Activated gamma-delta T cell treated with Interleukin-2 at 50 U/mL for 16 hours (primary cell): ENCODE data around the gene DCAF8.
A peak's percentile ranks its signal among the peaks of the same experiment; 100 is the strongest.

Experiments
- DNase-seq: peaks from one replicate; pipeline ENCODE4 v3.0.0-alpha.2; 2020

The DCAF8 gene

DNA sequence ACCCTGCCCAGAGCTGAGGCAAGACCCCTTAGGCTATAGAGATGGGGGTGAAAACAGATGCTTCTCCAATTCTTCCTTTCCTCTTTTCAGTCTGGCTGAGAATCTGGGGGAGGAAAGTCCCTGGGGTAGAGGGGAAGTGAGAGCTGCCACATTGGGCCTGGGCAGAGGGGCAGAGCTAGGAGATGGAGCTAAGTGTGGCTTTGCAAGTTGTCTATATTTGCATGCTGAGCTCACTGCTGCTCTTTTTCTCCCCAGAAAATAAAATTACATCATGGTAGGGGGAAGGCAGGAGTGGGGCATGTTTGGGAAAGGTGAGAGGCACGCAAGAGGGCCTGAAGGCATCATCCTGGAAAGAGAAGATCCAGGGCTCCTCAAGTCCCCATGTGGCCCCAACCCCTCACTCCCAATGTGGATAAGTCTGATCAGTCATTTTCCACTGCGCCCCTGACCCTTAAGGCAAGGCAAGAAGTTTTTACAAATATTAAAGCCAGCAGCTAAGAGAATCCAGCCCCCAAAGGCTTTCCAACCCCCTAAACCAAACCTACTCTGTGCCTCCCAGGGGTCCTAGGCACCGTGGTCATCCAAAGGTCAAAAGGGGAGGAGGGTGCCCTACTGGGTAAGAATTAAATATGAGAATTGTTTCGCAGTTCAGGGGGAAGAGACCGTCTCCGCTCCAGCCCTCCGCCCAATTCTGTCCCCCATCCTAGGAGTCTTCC is 57.7 kb downstream of the DCAF8 start:
- DNase-seq = no peak

DNA sequence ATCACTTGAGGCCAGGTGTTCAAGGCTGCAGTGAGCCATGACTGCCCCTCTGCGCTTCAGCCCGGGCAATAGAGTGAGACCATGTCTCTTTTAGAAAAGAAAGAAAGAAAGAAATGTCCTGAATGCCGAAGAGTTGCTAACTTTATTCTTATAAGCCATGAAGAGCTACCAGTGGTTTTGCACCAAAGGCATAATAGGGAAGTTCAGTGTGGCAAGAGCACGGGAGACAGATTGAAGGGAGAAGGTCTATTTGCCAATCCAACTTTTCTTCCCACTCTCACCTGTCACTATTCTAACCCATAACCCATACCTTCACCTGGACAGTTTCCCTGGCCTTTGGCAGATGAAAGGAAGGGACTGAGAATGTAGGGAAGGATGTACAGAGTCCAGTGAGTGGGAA is 61.6 kb downstream of the DCAF8 start:
- DNase-seq = no peak

DNA sequence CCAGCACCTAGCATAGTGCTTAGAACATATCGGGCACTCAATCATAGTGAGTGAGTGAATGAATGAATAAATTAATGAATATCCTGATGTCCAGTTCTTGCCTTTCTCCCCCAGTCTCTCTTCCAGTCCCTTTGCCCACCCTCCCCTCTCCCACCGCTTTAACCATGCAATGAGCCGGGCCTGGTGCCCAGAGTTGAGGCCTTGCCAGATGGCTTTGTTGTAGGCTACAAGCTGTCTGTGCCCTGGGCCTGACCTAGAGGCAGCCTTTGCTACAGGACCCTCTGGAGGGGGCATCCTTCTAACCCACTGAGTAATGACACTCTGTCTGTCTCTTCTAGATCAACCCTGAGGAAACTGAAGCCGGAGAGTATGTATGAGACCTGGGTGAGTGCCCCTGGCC is 65.1 kb downstream of the DCAF8 start:
- no peak for DNase-seq

DNA sequence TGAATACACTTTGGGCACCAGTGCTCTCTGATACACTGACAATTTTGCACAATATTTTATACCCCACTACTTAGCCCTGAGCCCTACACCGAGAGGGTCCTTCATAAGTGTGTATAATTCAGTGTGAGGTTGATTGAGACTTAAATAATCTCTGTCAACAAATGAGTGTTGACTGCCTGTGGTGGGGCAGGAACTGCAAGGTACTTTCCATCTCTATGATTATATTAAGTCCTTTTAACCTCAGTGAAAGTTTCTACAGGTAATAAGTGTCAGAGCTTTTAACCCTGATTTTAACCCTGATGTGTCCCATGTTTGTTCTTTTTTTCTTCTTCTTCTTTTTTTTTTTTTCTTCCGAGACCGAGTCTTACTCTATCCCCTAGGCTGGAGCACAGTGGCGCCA is 66.2 kb downstream of the DCAF8 start:
- DNase-seq = no peak

DNA sequence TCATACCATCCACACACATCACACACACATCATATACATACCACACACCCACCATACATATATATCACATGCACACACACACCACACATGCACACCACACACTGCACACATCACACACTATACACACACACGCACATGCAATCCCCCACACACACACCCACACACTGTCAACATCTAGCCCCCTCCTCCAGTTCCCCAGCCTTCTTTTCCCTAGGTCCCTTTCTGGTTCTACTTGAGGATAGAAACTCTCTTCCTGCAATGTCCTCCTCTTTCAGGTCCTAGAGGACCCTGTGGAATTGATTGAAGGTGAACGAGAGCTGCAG is 67.7 kb downstream of the DCAF8 start:
- no peak for DNase-seq

DNA sequence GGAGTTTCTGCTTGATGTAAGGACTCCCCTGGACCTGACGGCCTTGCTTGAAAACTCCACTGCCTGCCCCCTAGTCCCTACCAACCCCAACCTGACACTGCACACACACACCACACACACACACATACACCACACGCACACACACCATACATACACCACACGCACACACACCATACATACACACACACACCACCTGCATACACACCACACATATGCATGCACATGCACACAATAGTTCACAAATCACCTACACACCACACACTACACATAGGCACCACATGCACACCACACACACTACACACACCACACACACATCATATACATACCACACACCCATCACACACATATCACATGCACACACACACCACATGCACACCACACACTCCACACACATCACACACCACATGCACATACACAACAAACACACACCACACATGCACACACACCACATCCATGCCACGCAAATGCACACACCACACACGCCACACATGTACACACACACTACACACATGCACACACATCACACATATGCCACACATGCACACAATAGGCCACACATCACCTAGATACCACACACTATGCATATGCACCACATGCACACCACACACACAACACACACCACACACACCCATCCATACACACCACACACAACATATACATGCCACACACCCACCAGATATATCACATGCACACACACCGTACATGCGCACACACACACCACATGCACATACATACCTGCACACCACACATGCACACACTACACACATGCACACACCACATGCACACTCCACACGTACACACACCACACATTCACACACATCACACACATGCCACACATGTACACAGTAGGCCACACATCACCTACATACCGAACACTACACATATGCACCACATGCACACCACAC is 68.3 kb downstream of the DCAF8 start:
- DNase-seq = no peak

DNA sequence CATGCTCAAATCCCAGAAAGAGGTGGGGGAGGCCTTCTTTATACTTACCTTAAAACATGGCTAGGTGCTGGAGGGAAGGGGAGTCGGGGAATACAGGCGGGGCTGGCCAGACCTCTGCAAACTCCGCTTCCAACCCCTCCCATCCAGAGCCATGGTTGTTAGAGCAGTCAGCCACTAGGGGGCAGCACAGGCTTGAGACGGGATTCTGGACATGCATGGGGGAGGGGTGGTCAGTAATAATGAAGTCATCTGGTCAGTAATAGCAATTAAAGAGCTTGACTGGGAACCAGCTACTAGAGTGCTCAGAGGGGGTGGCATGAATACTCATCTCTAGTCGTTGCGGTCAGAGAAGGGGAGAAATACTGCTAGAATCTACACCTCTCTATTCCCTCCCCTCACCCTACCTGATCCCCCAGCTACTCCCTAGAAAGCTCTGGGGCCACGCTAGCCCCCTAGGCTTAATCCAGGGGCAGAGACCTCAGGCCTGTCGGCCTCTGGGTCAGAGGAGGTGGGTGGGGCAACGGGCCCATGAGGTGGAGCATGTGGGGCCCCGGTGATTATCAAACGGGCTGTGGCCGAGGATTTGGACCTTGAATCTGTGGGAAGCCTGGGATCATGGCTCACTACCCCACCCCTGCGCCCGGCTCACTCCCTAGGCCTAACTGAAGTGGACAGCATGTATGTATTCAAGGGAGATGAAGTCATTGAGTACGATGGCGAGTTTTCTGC is 69.1 kb downstream of the DCAF8 start:
- peak; percentile 83 for DNase-seq

DNA sequence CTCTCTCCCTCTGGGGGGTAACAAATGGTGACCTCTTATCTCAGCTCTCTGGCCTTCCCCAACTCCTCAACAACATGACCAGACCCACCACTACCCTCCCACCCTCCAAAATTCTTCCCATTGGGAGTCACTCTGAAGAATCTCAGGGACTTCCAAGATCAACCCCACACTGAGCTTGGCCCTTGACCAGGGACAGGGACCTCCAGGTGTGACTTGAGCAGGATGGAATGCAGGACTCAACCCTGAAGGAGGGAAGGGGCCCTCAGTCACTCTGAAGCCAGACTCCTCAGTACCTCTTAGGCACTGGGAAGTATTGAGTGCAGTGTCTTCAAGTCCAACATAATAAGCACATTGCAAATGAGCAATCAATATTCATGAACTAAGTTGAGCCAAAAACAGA is 70.1 kb downstream of the DCAF8 start:
- DNase-seq = no peak

DNA sequence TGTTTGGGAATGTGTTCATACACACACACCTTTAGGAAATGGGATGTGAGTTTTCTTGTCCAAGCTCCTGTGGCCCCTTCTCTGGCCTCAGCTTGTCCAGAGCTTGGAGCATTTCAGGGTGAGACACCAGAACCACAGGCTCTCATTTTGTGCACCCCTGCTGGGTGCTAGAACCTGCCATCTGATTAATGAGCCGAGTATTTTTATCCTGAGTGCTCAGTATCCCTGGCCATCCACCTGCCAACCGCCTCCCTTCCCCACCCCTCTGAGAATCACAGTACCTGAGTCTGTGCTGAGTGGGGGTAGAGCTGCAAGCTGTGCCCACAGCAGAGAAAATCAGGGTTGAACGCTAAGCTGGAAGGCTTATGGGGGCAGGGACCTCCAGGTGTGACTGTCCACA is 70.6 kb downstream of the DCAF8 start:
- DNase-seq = no peak

DNA sequence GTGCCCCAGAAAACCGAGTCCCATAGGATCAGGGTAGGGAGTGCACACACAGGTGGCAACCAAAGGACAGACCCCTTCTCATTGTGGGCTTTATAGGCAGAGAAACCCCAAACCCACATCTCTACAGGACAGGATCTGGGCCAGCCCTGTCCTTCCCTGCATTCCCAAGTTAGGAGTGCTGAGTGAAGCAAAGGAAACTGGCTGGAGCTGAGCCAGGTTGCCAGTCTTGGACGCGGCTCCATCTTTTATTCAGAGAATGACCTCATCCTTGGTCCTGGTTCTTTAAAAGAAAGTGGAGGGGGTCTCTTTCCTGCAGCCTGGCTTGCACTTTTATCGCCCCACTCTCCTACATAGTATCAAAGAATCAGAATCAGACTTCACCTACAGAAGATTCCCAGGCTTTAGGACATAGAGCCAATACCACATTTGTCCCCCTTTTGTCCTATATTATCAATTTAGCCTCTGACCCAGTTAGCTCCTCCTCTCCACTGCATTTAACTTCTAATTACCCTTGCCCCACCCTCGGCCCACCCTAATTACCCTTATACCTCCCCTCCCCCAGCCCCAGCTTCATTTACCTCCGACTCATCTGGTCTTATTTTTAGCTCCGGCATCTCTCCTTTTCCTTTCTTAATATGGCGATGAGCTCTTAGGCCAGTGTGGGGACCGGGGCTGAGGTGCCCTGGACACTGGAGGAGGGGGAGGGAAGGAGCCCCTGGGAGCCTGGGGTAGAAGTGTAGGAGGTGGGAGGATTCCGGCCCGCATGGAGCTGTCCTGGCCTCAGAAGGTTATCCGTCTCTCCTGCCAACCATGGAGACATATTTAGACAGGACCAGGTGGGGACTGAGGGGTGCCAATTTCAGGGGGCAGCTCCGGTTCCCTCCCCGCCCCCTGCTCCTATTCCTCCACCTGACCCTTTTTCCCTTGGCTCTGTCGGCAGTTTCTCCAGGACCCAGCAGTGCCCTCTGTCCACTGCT is 72.4 kb downstream of the DCAF8 start, which contains the start of gene CASQ1:
TSS of gene CASQ1 (plus strand) at position 927 of the 977 bp plus-strand sequence. CDS start 177 bp downstream, outside the sequence.
- no peak for DNase-seq

DNA sequence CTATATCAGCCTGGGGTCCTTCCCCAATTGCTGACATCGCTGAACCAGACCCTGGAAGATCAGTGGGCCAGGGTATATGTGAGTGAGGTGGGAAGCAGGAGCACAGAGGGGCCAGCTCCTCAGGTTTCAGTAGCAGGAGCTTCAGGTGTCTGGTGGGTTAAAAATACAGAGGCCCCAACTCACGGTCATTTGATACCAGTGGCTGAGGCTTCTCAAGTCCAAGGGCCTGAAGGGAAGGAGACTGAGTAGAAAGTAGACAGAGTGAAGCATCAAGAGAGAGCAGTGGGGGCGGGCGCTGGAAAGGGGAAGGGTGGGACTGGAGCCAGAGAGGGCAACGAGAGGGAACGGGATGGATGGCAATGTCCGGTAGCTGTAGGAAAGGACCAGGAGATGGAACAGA is 74.0 kb downstream of the DCAF8 start:
- DNase-seq = no peak

DNA sequence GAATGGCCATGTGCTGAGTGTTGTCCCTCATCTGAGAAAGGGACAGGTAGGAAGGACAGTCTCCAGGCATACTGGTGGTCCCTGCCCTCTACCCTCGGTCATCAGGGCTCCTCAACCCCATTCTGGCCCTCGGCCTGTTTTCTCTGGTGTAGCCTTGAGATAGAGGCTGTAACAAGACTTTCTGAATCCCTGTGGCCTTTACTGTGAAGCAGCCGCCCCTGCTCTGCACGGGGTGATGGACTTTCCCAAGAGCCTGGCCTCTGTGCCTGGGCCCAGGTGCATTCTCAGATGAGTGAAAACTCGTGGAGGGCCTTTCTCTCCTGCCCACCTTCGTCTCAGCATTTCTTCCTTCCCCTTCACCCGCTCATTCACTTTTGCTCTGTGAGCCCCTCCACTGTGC is 74.9 kb downstream of the DCAF8 start:
- no peak for DNase-seq

DNA sequence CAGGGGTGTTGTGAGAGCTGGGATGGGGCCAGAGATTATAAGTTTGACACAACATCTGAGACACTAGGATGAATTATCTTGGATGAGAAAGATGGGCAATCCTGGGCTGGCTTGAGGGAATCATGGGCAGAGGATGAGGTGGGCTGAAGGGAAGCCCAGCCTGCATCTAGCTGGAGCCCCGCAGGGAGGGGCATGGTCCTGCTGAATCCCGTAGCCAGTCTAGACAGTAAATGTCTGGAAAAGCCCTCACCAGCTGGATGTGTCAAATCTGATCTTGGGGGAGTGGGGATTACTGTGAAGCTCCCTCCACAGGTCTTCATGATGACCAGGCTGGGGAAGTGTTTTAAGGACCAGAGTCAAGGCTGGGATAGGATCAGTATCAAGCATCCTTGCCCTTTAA is 75.6 kb downstream of the DCAF8 start:
- no peak for DNase-seq

DNA sequence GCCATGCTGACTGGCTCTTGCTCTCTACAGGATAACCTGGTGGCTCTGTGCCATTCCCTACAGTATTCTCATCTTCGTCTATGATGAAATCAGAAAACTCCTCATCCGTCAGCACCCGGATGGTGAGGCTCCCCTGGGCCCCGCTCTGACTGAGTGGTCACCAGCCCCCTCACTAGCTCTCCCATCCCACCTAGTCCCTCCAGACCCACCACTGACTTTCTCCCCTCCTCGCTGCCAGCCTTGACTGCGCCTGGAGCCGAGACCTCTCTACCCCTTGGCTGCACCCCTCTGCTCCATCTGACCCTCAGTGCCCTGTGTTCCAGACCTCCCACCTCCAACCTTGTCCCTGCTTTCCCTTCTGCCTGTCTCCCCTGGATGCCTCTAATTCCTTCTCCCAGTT is 76.1 kb downstream of the DCAF8 start:
- DNase-seq = no peak

DNA sequence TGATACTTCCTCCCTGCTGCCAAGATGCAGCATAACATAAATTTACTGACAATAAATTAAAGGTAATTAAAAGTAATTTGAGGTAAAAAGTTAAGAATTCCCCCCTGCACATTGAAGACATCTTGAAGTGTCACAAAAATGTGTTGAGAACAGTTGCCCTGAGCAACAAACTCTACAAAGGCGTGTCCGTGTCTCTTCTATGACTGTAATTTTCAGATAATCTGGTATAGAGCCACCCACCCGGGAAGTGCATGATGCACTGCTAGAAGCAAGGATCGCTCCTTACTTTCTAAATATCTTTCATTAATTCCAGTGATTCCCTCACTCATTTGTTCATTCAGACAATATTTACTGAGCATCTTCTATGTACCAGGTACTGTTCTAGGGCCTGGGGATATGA is 83.0 kb downstream of the DCAF8 start:
- no peak for DNase-seq

DNA sequence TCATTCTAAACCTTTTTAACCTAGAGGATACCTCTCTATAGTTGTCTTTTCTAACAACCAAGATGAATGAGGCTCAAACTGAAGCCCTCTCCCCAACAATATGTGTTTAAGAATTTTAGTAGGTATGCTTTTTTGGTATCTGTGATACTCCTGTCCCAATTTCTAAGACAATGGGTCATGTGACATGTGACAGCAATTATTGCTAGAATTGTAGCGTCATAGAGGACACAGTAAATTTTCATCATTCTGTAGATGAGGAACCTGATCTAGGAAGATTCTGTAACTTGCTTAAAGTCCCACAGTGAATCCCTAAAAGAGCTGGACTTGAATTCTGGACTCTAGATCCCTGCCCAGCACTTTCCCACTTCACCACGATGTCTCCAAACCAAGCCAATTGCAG is 83.6 kb downstream of the DCAF8 start:
- no peak for DNase-seq

DNA sequence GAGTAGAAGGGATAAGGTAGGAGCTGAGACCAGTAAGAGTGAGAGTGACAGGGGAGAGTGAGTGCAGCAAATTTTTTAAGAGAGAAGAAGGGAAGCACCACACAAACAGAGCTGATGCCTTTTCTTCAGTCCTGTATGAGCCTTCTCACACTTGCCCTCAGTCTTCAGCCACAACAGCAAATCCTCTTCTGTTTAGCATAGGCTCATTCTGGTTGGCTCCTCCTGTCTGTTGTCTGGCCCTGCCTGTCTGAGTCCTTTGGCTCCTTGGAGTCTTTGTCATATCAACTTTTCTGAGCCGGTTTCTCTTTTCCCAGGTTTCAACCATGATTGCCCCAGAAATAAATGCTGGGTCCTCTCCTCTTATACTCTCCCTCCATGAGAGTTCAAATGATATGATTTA is 84.7 kb downstream of the DCAF8 start:
- DNase-seq = no peak

DNA sequence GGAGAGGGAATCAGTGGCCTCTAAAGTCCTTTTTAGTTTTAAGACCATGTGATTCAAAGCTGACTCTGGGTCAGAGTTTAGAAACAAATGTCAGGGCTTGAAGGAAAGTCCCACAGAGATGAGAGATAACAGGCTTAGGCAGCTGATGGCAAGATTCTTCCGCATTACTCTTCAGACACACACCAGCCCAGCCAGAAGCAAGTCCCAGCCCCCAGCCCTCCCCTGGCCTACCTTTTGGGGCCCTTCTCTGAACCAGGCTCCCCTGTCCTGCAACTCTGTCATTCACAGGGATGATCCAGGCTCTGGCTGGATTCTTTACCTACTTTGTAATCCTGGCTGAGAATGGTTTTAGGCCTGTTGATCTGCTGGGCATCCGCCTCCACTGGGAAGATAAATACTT is 85.1 kb downstream of the DCAF8 start:
- no peak for DNase-seq

DNA sequence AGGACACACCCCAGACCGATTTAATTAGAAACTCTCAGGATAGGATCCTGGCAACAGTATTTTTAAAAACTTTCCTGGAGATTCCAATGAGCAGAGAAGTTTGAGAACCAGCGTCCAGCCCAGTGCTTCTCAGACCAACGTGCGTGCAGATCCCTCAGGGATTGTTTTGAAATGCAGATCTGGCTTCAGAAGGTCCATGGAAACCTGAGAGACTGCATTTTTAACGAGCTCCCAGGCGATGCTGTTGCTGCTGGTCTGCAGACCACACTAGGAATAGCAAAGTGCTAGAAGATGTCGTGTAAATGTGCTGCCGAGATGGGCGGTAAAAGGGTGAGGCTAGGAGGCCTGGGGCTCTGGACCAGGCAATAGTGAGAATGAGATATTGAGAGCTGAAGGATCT is 90.4 kb downstream of the DCAF8 start:
- DNase-seq = no peak

DNA sequence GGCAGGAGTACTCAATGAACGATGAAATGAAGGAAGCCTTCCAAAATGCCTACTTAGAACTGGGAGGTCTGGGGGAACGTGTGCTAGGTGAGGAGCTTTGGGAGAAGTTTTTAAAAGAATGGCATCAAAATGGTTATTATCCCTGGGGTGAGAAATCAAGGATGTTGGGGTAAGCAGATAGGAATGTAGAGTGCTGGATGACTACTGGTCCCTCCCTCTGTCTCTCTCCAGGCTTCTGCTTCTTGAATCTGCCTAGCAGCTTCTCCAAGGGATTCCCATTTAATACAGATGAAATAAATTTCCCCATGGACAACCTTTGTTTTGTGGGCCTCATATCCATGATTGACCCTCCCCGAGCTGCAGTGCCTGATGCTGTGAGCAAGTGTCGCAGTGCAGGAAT is 91.0 kb downstream of the DCAF8 start:
- no peak for DNase-seq

DNA sequence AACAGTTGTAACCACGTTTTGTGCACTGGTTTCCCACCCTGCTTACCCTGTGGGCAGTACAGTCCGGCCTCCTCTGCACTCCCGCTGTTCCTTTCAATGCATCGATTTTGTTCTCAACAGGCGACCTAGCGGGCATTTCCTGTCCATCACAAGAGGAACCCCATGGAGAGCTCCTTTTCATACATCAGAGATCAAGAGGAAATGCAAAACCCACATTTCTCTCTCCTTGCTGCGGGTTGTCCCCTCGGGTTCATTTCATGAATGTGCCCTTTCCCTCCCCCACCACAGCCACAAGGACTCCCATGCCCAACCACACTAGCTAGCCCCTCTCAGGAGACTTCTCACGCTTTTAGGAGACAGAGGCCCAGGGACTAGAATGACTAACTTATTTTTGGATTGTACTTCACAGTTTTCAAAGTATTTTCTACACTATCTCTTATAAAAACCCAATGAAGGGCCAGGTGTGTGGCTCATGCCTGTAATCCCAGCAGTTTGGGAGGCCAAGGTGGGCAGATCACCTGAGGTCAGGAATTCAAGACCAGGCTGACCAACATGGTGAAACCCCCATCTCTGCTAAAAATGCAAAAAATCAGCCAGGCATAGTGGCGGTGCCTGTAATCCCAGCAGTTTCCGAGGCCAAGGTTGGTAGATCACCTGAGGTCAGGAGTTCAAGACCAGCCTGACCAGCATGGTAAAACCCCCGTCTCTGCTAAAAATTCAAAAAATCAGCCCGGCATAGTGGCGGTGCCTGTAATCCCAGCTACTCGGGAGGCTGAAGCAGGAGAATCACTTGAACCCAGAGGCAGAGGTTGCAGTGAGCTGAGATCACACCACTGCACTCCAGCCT is 92.6 kb downstream of the DCAF8 start:
- DNase-seq = no peak
